Tibial artery (tissue), 4 donors: ENCODE data around the gene ZBTB20.

Experiments used
- DNase-seq, 2 donors: peaks; one replicate each; pipeline ENCODE4 v3.0.0-alpha.2; 2019
- H3K27ac ChIP-seq, 2 donors: fragments of 200-600 bp; sonication (generic) in 1 of 2; 1 replicate in 1 of 2; 2 replicates in 1 of 2; pipeline ENCODE4 v1.5.1; 2018 to 2019; ENCODE audit warnings: mild to moderate bottlenecking in 1 of 2
- H3K27me3 ChIP-seq, 2 donors: fragments of 200-600 bp; sonication (generic) in 1 of 2; one replicate each; pipeline versions ENCODE4 v1.5.1 to v1.6.0; 2016 to 2019
- H3K36me3 ChIP-seq, 3 donors: fragments of 200-600 bp; sonication (generic) in 2 of 3; one replicate each; pipeline ENCODE4 v1.5.1; 2016 to 2019; ENCODE audit warnings: mild to moderate bottlenecking in 2 of 3
- H3K4me1 ChIP-seq, 4 donors: fragments of 200-600 bp; sonication (generic) in 2 of 4; 1 replicate in 3 of 4; 2 replicates in 1 of 4; pipeline ENCODE4 v1.5.1; 2016 to 2019
- H3K4me3 ChIP-seq, 2 donors: fragments of 200-600 bp; sonication (generic) in 1 of 2; 1 replicate in 1 of 2; 2 replicates in 1 of 2; pipeline ENCODE4 v1.5.1; 2018 to 2019; ENCODE audit warnings: mild to moderate bottlenecking in 2 of 2
- H3K9me3 ChIP-seq, 3 donors: fragments of 200-600 bp; sonication (generic) in 1 of 3; one replicate each; pipeline ENCODE4 v1.5.1; 2016 to 2019
- CTCF ChIP-seq, 2 experiments: fragments of 200-600 bp in 1 of 2; fragments of 450-650 bp in 1 of 2; IDR thresholded peaks; one replicate each; pipeline ENCODE4 v1.5.1; 2017 to 2019; ENCODE audit warnings: antibody characterized with exemption in 2 of 2, mild to moderate bottlenecking in 1 of 2, moderate library complexity in 1 of 2
- intact Hi-C: fragments of 100-400 bp; cut with DNase I; formaldehyde crosslinking; loops from one replicate; pipeline ENCODE4 v1.15.0; 2023; ENCODE audit warnings: low total_unique reads

Gene ZBTB20

GRCh38 chr3:114318295-114318694, 828.8 kb downstream of the ZBTB20 start:
- Histone ChIP-seq H3K36me3 (no peaks in the 10 kb centered on the region), H3K27me3 (no peaks in the 10 kb centered on the region), H3K4me1 (peaks cover 0 to 5% (median 0%) of the 10 kb centered on the region in 4 donors), H3K27ac (no peak overlapping the region), H3K4me3 (no peak overlapping the region), H3K9me3 (no peaks in the 10 kb centered on the region)
- no peak for DNase-seq
- intact Hi-C loops = no loop called here
- TF ChIP-seq CTCF (IDR thresholded peaks at IDR 0.05) = no peak

GRCh38 chr3:114314282-114314681, 832.8 kb downstream of the ZBTB20 start:
- Histone ChIP-seq H3K4me1 (peaks cover 0 to 2% (median 0%) of the 10 kb centered on the region in 4 donors), H3K27me3 (no peaks in the 10 kb centered on the region), H3K36me3 (no peaks in the 10 kb centered on the region), H3K27ac (no peak overlapping the region), H3K9me3 (no peaks in the 10 kb centered on the region), H3K4me3 (no peak overlapping the region)
- DNase-seq = no peak
- TF ChIP-seq CTCF (IDR thresholded peaks at IDR 0.05) = no peak
- intact Hi-C loops = no loop called here

- Histone ChIP-seq H3K4me1 (no peaks in the 10 kb centered on the region), H3K27me3 (no peaks in the 10 kb centered on the region), H3K4me3 (no peak overlapping the region), H3K36me3 (no peaks in the 10 kb centered on the region), H3K27ac (no peak overlapping the region), H3K9me3 (no peaks in the 10 kb centered on the region)
- intact Hi-C loops = no loop called here
- no peak for TF ChIP-seq CTCF (IDR thresholded peaks at IDR 0.05)
- DNase-seq = no peak
These were observed 833.7 kb downstream of the ZBTB20 start for GRCh38 chr3:114313426-114313825.

- H3K4me3 ChIP-seq = no peak overlapping the region
- no peaks in the 10 kb centered on the region for H3K4me1 ChIP-seq
- H3K36me3 ChIP-seq = no peaks in the 10 kb centered on the region
- no peaks in the 10 kb centered on the region for H3K9me3 ChIP-seq
- intact Hi-C loops = no loop called here
- TF ChIP-seq CTCF (IDR thresholded peaks at IDR 0.05) = no peak
- DNase-seq = no peak
- no peaks in the 10 kb centered on the region for H3K27me3 ChIP-seq
- no peak overlapping the region for H3K27ac ChIP-seq
These were observed 836.4 kb downstream of the ZBTB20 start for GRCh38 chr3:114310695-114311094.

GRCh38 chr3:114308830-114309229, 838.3 kb downstream of the ZBTB20 start:
- intact Hi-C loops = no loop called here

More at GRCh38 chr3:114308830-114309229, 838.3 kb downstream of the ZBTB20 start:
- Histone ChIP-seq H3K4me3 (no peak overlapping the region), H3K36me3 (no peaks in the 10 kb centered on the region), H3K9me3 (no peaks in the 10 kb centered on the region), H3K27ac (no peak overlapping the region), H3K4me1 (no peaks in the 10 kb centered on the region), H3K27me3 (no peaks in the 10 kb centered on the region)
- no peak for TF ChIP-seq CTCF (IDR thresholded peaks at IDR 0.05)
- no peak for DNase-seq
